HG02852 (cell line): ENCODE data around the gene FKBP3.

Experiments used
- ATAC-seq: cut with Tn5 transposase; IDR thresholded peaks from one replicate; pipeline ENCODE4 v1.9.1; 2021; ENCODE audit warnings: mild to moderate bottlenecking, moderate library complexity; ENCODE audit not compliant: unreplicated experiment

The FKBP3 gene

DNA sequence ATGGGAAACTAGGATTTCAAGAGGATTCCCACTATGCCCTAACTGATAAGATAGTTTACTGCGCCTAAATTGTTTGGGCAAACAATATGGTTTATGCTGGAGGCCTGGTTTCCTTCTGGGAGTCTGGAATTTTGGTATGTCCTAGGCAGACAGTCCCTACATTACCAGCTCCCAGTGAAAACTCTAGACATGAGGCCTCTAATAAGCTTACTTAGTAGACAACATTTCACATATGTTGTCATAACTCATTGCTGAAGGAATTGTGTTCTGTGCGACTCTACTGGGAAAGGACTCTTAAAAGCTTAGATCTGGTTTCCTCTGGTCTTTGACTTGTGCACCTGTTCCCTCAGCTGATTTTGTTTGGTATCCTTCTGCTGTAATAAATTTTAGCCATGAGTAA, 68.3 kb downstream of the FKBP3 start:
- ATAC-seq = no peak
